ENCODE results near the gene PRRG3. TPM values are rescaled to one million over a fixed set of nuclear protein-coding genes. Genes with fewer than 3 reads are reported as not detected.

PRRG3 gene
- total and polyA plus RNA-seq, 2 of the 4 experiments (the other 2 are of a cell fraction), result not detected

- Histone ChIP-seq H3K9me1 (ENCODE audit: insufficient read depth, low read length) (no peaks in the 10 kb centered on the region), H2BK5ac (ENCODE audit: low read depth, low read length, poor library complexity, severe bottlenecking) (no peak overlapping the region), H3K18ac (ENCODE audit: low read depth, low read length) (no peak overlapping the region), H3K36me3 (ENCODE audit: control insufficient read depth, insufficient read depth, low read length) (no peaks in the 10 kb centered on the region), H3K4me3 (ENCODE audit: insufficient read depth, low read depth, low read length) (no peak overlapping the region), H2AFZ (replicated peaks; ENCODE audit: low read length, poor library complexity) (no peak overlapping the region), H4K91ac (ENCODE audit: insufficient read depth, low read depth, low read length) (no peak overlapping the region), H3K56ac (ENCODE audit: extremely low read depth, insufficient read depth, low read length) (no peak overlapping the region), H3K27ac (ENCODE audit: insufficient read depth, low read length) (no peak overlapping the region), H3K4me1 (ENCODE audit: control insufficient read depth, insufficient read depth, low read length) (no peaks in the 10 kb centered on the region), H2AK5ac (ENCODE audit: low read depth, low read length) (no peak overlapping the region), H2AK9ac (replicated peaks; ENCODE audit: low read depth, low read length, poor library complexity) (no peak overlapping the region), H3K4ac (ENCODE audit: low read depth, low read length) (no peak overlapping the region), H3K23ac (ENCODE audit: low read depth, low read length) (no peak overlapping the region), H4K5ac (ENCODE audit: low read depth, low read length) (no peak overlapping the region), H3K14ac (replicated peaks; ENCODE audit: low read depth, low read length) (no peak overlapping the region), H3K9ac (ENCODE audit: low read depth, low read length) (no peak overlapping the region), H3K4me2 (ENCODE audit: low read depth, low read length) (no peak overlapping the region), H4K20me1 (ENCODE audit: insufficient read depth, low read length) (no peaks in the 10 kb centered on the region), H2BK20ac (ENCODE audit: low read depth, low read length) (no peak overlapping the region), H4K8ac (ENCODE audit: low read depth in 2 of 2, low read length in 2 of 2) (no peak overlapping the region), H2BK15ac (ENCODE audit: low read depth, low read length) (no peak overlapping the region), H3K27me3 (ENCODE audit: control insufficient read depth, insufficient read depth, low read length) (no peaks in the 10 kb centered on the region), H3K79me1 (ENCODE audit: low read depth in 1 of 2, low read length in 2 of 2) (no peaks in the 10 kb centered on the region), H3K9me3 (ENCODE audit: control insufficient read depth, insufficient read depth, low read length) (peaks cover 11% of the 10 kb centered on the region; the same call in 1 of the 2 replicates), H2BK120ac (ENCODE audit: low read depth, low read length) (no peak overlapping the region)
- no peak for ATAC-seq (ENCODE audit: low read depth)
- CTCF ChIA-PET, result no interaction called here
- dilution Hi-C loops (cut with HindIII; ENCODE audit: low sequenced_read_pairs, unreplicated experiment), result no loop called here
- WGBS, 2 experiments (ENCODE audit: extremely low coverage in 2 of 2, insufficient read length in 1 of 2), result no CpG with 5 or more reads among the region's 4 CpGs
- POLR2A ChIA-PET (ENCODE audit: unreplicated experiment), result no interaction called here
- DNase-seq, result no peak
- TF ChIP-seq BHLHE40 (IDR thresholded peaks at IDR 0.05; ENCODE audit: low read depth, low read length), result no peak
- TF ChIP-seq RFX5 (IDR thresholded peaks at IDR 0.05; ENCODE audit: low read depth, low read length), result no peak
- BruUV-seq (replicated peaks), result no TSS peak
- in situ Hi-C loops (cut with MboI; ENCODE audit: low sequenced_read_pairs), result loop anchor here (25.0 kb wide), 1 partner anchor 514 kb away; no protein-coding TSS in a partner anchor
- intact Hi-C loops (cut with micrococcal nuclease), result no loop called here
Measured at GRCh38 chrX:151676196-151676595, 19.1 kb upstream of the PRRG3 start.
